Cardiac fibroblast (primary cell): ENCODE results near the gene CNNM1.

Experiments used
- DNase-seq, 2 donors: peaks; one replicate each; pipeline versions ENCODE4 v3.0.0 to v3.0.0-alpha.2; 2010; ENCODE audit warnings: low read depth in 2 of 2
- H3K4me3 ChIP-seq, 2 donors: replicated peaks in 1 of 2; 1 replicate in 1 of 2; 2 replicates in 1 of 2; pipeline ENCODE4 v1.5.1; 2011; ENCODE audit warnings: low read depth in 2 of 2, low read length in 2 of 2, mild to moderate bottlenecking in 2 of 2, moderate library complexity in 1 of 2
- CTCF ChIP-seq: IDR thresholded peaks from one replicate; pipeline ENCODE4 v1.5.1; 2011; ENCODE audit warnings: low read depth, mild to moderate bottlenecking, low read length, inconsistent platforms

CNNM1 gene

GRCh38 chr10:99374526-99374925 lies 45.4 kb downstream of the CNNM1 start:
- TF ChIP-seq CTCF = no peak
- H3K4me3 ChIP-seq = no peak overlapping the region
- DNase-seq = peak; percentile 31 to 56

- TF ChIP-seq CTCF = no peak
- no peak for DNase-seq
- H3K4me3 ChIP-seq = no peak overlapping the region
These were observed 45.8 kb downstream of the CNNM1 start for GRCh38 chr10:99374972-99375371.

GRCh38 chr10:99375426-99375825 lies 46.3 kb downstream of the CNNM1 start:
- H3K4me3 ChIP-seq = no peak overlapping the region
- no peak for TF ChIP-seq CTCF
- DNase-seq = no peak

- no peak overlapping the region for H3K4me3 ChIP-seq
- DNase-seq = no peak
- TF ChIP-seq CTCF = no peak
These were observed 53.0 kb downstream of the CNNM1 start for GRCh38 chr10:99382176-99382575.

GRCh38 chr10:99387071-99387470 lies 57.9 kb downstream of the CNNM1 start:
- DNase-seq = no peak
- H3K4me3 ChIP-seq = no peak overlapping the region
- TF ChIP-seq CTCF = no peak

- no peak for DNase-seq
- no peak for TF ChIP-seq CTCF
These were observed 58.4 kb downstream of the CNNM1 start for GRCh38 chr10:99387541-99387940.

GRCh38 chr10:99389729-99390480 lies 60.7 kb downstream of the CNNM1 start:
- no peak overlapping the region for H3K4me3 ChIP-seq
- TF ChIP-seq CTCF = no peak
- no peak for DNase-seq

More at GRCh38 chr10:99387541-99387940, 58.4 kb downstream of the CNNM1 start:
- H3K4me3 ChIP-seq = no peak overlapping the region
